KOPT-K1 (cell line): ENCODE results near the gene MTHFD1L.
"Not testable (repeated sequence)": the region's sequence is repeated elsewhere in the genome, so short reads cannot be mapped to it uniquely, and the experiment has no call there.

Source experiments
- H3K27ac ChIP-seq: fragments of 200-600 bp; sonication (generic); 2 replicates; pipeline ENCODE4 v1.5.1; 2016; ENCODE audit warnings: antibody characterized with exemption, mild to moderate bottlenecking, low read depth, low read length; ENCODE audit not compliant: poor library complexity, severe bottlenecking
- H3K36me3 ChIP-seq: fragments of 200-600 bp; sonication (generic); 2 replicates; pipeline ENCODE4 v1.5.1; 2017; ENCODE audit warnings: antibody characterized with exemption, mild to moderate bottlenecking, low read length, moderate library complexity; ENCODE audit not compliant: insufficient read depth
- H3K9me3 ChIP-seq: fragments of 200-600 bp; sonication (generic); 2 replicates; pipeline ENCODE4 v1.5.1; 2017; ENCODE audit warnings: antibody characterized with exemption, low read length, mild to moderate bottlenecking; ENCODE audit not compliant: insufficient read depth, poor library complexity, severe bottlenecking

MTHFD1L gene

DNA sequence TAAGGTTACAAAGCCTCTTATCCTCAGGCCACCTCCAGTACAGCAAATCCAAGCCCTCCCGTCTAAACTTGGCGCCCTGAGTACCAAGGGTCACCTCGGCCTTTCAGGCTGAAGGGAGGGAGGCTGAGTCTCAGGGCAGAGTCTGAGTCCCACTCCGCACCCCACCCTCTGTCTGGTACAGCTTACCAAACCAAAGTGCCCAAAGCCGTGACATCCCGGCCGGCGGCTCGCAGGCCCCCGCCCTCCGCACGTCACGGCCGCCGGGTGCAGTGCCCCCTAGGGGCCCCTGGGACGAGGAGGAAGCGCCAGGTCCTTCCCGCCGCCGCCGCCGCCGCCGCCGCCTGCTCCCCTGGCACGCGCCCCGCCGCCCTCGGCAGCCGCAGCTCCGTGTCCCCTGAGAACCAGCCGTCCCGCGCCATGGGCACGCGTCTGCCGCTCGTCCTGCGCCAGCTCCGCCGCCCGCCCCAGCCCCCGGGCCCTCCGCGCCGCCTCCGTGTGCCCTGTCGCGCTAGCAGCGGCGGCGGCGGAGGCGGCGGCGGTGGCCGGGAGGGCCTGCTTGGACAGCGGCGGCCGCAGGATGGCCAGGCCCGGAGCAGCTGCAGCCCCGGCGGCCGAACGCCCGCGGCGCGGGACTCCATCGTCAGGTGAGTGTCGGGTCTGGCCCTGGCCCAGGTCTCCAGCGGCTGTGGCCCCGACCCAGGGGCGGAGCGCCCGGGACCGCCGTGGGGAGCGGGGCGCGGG lies at the start of gene MTHFD1L:
Gene MTHFD1L (plus strand): TSS at position 297 of the 741 bp plus-strand sequence. CDS start 121 bp downstream, at position 418.
- H3K9me3 ChIP-seq = no peaks in the 10 kb centered on the region
- H3K36me3 ChIP-seq = no peaks in the 10 kb centered on the region; the same call in 1 of the 2 replicates
- peak within 1 kb of the TSS; percentile 75 for H3K27ac ChIP-seq

GRCh38 chr6:150816554-150816953 lies 48.9 kb upstream of the MTHFD1L start:
- H3K36me3 ChIP-seq, H3K27ac ChIP-seq, H3K9me3 ChIP-seq: not testable (repeated sequence)

DNA sequence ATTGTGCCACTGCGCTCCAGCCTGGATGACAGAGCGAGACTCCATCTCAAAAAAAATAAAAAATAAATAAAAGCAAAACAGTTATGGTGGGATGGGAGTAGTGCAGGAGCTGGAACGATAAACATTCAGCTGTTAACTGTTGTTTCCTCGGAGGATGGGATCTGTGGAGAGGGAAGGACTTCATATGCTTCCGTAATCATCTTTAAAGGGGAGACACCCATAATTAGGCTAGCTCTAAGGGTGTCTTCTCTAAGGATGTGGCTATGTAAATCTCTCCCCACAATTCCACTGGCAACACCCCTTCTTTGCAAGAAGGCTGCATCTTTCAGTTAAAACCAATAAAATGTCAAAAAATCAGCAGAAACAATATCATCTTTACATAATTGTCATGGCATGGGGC lies 42.6 kb upstream of the MTHFD1L start:
- Histone ChIP-seq H3K27ac (no peak overlapping the region), H3K36me3 (no peaks in the 10 kb centered on the region)

DNA sequence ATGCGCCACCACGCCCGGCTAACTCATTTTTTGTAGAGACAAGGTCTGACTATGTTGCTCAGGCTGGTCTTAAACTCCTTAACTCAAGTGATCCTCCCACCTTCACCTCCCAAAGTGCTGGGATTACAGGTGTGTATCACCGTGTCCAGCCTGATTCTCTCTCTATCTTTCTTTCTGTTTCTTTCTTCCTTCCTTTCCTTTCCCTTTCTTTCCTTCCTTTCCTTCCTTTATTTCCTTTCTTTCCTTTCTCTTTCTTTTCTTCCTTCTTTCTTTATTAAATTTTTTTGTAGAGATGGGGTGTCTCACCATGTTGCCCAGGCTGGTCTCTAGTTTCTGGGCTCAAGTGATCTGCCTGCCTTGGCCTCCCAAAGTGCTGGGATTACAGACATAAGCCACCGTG lies 38.7 kb upstream of the MTHFD1L start:
- H3K9me3 ChIP-seq = no peaks in the 10 kb centered on the region
- H3K36me3 ChIP-seq = no peaks in the 10 kb centered on the region
- no peak overlapping the region for H3K27ac ChIP-seq

More for the DNA sequence above, 42.6 kb upstream of the MTHFD1L start:
- no peaks in the 10 kb centered on the region for H3K9me3 ChIP-seq

GRCh38 chr6:150828107-150828506 lies 37.4 kb upstream of the MTHFD1L start:
- not testable (repeated sequence) for H3K36me3 ChIP-seq, H3K27ac ChIP-seq, H3K9me3 ChIP-seq

GRCh38 chr6:150830439-150831165 lies 34.9 kb upstream of the MTHFD1L start:
- H3K9me3 ChIP-seq = no peaks in the 10 kb centered on the region
- H3K27ac ChIP-seq = no peak overlapping the region
- no peaks in the 10 kb centered on the region for H3K36me3 ChIP-seq

DNA sequence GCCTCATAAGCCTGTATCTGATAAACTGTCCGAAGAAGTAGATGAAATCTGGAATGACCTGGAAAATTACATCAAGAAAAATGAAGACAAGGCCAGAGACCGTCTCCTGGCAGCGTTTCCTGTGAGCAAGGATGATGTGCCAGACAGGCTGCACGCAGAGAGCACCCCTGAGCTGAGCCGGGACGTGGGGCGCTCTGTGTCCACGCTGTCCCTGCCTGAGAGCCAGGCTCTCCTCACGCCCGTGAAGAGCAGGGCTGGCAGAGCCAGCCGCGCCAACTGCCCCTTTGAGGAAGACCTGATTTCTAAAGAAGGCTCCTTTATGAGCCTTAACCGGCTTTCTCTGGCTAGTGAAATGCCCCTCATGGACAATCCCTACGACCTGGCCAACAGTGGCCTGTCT lies 33.9 kb upstream of the MTHFD1L start:
- no peaks in the 10 kb centered on the region for H3K9me3 ChIP-seq
- H3K36me3 ChIP-seq = no peaks in the 10 kb centered on the region
- no peak overlapping the region for H3K27ac ChIP-seq

DNA sequence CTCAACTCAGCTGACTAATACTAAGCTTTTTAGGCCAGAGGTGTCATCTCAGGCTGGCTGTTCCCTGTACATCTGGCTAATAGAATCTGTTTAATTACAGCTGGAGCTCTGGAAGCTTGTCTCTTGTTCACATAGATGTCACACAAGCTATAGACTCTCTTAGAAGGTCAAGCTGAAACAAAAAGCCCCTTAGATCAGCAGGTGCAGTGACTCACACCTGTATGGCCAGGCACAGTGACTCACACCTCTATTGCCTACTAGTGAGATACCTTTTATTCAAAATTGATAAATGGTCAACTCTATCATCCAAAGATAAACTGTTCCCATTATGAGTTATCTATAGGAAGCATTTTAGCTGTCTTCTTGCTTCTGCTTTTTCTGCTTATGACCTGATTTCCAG lies 29.9 kb upstream of the MTHFD1L start:
- Histone ChIP-seq H3K27ac (no peak overlapping the region), H3K36me3 (no peaks in the 10 kb centered on the region), H3K9me3 (no peaks in the 10 kb centered on the region)

DNA sequence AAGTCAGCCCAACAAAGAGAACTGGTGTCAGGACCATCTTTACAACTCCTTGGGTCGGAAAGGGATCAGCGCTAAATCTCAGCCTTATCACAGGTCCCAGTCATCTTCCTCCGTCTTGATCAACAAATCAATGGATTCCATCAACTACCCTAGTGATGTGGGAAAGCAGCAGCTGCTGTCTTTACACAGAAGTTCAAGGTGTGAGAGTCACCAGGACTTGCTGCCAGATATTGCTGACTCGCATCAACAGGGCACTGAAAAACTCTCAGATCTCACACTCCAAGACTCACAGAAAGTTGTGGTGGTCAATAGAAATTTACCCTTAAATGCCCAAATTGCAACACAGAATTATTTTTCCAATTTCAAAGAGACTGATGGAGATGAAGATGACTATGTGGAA lies 25.3 kb upstream of the MTHFD1L start:
- Histone ChIP-seq H3K36me3 (no peaks in the 10 kb centered on the region), H3K27ac (no peak overlapping the region), H3K9me3 (no peaks in the 10 kb centered on the region)

DNA sequence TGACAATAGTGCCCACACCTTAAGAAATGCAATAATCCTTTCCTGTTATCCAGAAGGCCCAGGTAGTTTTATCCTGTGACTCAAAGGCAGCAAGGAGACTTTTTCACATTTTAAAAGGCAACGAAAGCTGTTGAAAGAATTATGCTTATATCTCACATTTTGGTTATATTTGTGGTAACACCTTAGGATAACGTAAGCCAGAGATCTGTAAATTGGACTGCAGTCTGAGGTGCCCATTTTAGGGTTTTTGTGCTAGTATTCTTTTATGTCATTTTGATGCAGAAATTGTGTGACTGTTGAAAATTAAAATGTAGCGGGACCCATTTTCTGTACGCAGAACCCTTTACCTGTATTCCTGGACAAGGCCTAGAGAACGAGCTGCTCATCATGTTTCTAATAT lies 24.3 kb upstream of the MTHFD1L start:
- H3K9me3 ChIP-seq = no peaks in the 10 kb centered on the region
- no peaks in the 10 kb centered on the region for H3K36me3 ChIP-seq
- H3K27ac ChIP-seq = no peak overlapping the region

DNA sequence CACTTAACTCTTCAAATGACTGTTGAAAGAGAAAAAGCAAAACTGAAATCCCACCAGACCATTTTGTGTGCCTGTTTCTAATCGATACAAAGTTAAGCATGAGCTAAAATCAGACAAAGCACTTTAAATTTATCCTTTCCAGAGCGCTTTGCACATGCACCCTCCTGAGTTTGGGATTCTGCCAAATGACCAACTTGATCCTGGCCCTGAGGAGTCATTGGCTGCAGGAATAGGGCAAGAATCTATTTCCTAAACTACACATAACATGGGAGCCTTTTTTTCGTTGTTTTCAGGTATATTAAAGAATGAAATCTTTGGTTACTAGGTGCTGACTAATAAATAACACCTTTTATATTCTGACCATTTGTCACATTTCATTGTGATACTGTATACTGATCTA lies 23.8 kb upstream of the MTHFD1L start:
- Histone ChIP-seq H3K27ac (no peak overlapping the region), H3K9me3 (no peaks in the 10 kb centered on the region), H3K36me3 (no peaks in the 10 kb centered on the region)

DNA sequence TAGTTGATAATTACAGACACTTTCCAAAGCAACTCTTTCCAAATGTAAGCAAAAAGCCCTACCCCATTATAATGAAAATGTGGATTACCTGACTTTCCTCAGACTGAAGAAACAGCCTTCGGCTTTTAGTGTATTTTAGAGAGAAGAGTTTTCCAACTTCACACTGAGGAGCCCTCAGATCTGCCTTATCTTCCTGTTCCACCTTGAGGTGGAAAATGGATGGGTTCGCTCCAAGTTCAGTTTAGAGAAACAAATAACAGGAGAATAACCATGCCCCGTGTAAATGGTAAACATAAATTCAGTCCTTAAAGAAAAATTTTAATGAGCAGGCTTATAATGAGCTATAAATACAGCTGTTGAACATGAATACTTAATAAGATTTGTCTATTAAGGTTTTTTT lies 21.1 kb upstream of the MTHFD1L start:
- no peaks in the 10 kb centered on the region for H3K9me3 ChIP-seq
- no peaks in the 10 kb centered on the region for H3K36me3 ChIP-seq
- no peak overlapping the region for H3K27ac ChIP-seq

- H3K27ac ChIP-seq = no peak overlapping the region
- H3K9me3 ChIP-seq = no peaks in the 10 kb centered on the region
- no peaks in the 10 kb centered on the region for H3K36me3 ChIP-seq
These were observed 18.9 kb upstream of the MTHFD1L start for GRCh38 chr6:150846641-150847040.

DNA sequence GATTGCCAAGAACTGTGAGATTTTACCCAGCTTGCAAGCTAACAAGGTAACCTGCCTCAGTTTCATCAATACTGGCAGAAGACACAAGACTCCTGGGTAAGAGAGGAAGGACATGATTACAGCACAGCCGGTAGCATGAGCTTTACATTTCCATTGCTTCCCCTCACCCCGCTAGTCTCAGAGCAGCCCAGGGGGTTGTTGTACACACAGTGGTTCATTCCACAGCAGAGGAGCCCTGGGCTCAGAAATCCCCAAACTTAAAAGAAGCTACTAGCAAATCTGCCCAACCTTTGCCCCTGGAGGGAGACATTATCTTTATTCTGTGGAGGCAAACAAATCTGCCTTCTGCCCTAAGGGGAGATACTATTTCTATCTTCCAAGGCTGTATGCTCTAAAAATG lies 17.1 kb upstream of the MTHFD1L start:
- Histone ChIP-seq H3K36me3 (no peaks in the 10 kb centered on the region), H3K9me3 (no peaks in the 10 kb centered on the region), H3K27ac (no peak overlapping the region)

DNA sequence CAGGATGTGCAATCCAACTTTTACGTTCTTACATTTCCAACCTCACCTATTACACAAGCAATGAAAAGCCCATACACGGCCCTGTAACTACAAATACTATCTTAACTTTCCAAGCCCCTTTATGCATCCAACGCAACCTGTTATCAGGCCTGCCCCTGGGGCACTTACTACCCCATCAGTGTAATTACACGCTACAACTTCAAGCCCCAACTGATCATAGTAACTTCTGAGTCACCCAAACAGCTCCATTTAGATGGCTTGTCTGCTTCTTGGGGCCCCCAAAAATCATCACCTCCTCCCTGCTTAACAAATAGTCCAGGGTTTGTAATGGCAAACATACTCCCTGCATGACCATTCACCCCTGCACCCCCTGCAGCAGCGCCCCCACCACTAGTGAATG lies 11.1 kb upstream of the MTHFD1L start:
- not testable (repeated sequence) for H3K27ac ChIP-seq, H3K36me3 ChIP-seq, H3K9me3 ChIP-seq

- not testable (repeated sequence) for H3K36me3 ChIP-seq, H3K9me3 ChIP-seq, H3K27ac ChIP-seq
These were observed 10.3 kb upstream of the MTHFD1L start for GRCh38 chr6:150855171-150855570.
